ENCODE measurements around the gene ADRM1. TPM values are rescaled to one million over a fixed set of nuclear protein-coding genes. Genes with fewer than 3 reads are reported as not detected.

Gene ADRM1
- total and polyA plus RNA-seq, 2 of the 4 experiments (the other 2 are of a cell fraction) = 103 to 149 TPM

- peaks cover 48% of the 10 kb centered on the region for H3K36me3 ChIP-seq (ENCODE audit: control insufficient read depth, insufficient read depth, low read length)
- no peak overlapping the region for H2AFZ ChIP-seq (replicated peaks; ENCODE audit: low read length, poor library complexity)
- ChIA-PET POLR2A (ENCODE audit: unreplicated experiment) (no interaction called here), CTCF (no interaction called here)
- H2AK9ac ChIP-seq (replicated peaks; ENCODE audit: low read depth, low read length, poor library complexity) = no peak overlapping the region
- ATAC-seq (ENCODE audit: low read depth) (no peak), DNase-seq (no peak)
- H3K9me3 ChIP-seq (ENCODE audit: control insufficient read depth, insufficient read depth, low read length) = no peaks in the 10 kb centered on the region
- no peak overlapping the region for H2BK5ac ChIP-seq (ENCODE audit: low read depth, low read length, poor library complexity, severe bottlenecking)
- no peak overlapping the region for H3K27ac ChIP-seq (ENCODE audit: insufficient read depth, low read length)
- H2BK20ac ChIP-seq (ENCODE audit: low read depth, low read length) = no peak overlapping the region
- no peaks in the 10 kb centered on the region; the same call in none of the 2 replicates for H4K20me1 ChIP-seq (ENCODE audit: insufficient read depth, low read length)
- in situ Hi-C loops (cut with MboI; ENCODE audit: low sequenced_read_pairs) (loop anchor here (25.0 kb wide), 1 partner anchor 320 kb away; no protein-coding TSS in a partner anchor), dilution Hi-C loops (cut with HindIII; ENCODE audit: low sequenced_read_pairs, unreplicated experiment) (loop anchor here (25.0 kb wide), 1 partner anchor 95 kb away; the partner anchor contains the start of gene RPS21), intact Hi-C loops (cut with micrococcal nuclease) (no loop called here)
- no peaks in the 10 kb centered on the region for H3K4me1 ChIP-seq (ENCODE audit: control insufficient read depth, insufficient read depth, low read length)
- H2AK5ac ChIP-seq (ENCODE audit: low read depth, low read length) = no peak overlapping the region
- TF ChIP-seq MXI1 (IDR thresholded peaks at IDR 0.05; ENCODE audit: borderline replicate concordance, low read depth, low read length) = no peak
- TF ChIP-seq ELK1 (IDR thresholded peaks at IDR 0.05; ENCODE audit: borderline replicate concordance, low read depth, low read length) = no peak
- TF ChIP-seq, protein P1, sequence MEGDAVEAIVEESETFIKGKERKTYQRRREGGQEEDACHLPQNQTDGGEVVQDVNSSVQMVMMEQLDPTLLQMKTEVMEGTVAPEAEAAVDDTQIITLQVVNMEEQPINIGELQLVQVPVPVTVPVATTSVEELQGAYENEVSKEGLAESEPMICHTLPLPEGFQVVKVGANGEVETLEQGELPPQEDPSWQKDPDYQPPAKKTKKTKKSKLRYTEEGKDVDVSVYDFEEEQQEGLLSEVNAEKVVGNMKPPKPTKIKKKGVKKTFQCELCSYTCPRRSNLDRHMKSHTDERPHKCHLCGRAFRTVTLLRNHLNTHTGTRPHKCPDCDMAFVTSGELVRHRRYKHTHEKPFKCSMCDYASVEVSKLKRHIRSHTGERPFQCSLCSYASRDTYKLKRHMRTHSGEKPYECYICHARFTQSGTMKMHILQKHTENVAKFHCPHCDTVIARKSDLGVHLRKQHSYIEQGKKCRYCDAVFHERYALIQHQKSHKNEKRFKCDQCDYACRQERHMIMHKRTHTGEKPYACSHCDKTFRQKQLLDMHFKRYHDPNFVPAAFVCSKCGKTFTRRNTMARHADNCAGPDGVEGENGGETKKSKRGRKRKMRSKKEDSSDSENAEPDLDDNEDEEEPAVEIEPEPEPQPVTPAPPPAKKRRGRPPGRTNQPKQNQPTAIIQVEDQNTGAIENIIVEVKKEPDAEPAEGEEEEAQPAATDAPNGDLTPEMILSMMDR (conservative IDR thresholded peaks at IDR 0.05; ENCODE audit: low read depth, low read length) = no peak
- no peak for TF ChIP-seq CHD1 (IDR thresholded peaks at IDR 0.05; ENCODE audit: low read depth, low read length)
- TF ChIP-seq RCOR1 (IDR thresholded peaks at IDR 0.05; ENCODE audit: insufficient replicate concordance, low read length) = no peak
- TF ChIP-seq MAFK (IDR thresholded peaks at IDR 0.05; ENCODE audit: low read depth, low read length) = no peak
- no peak for TF ChIP-seq CEBPB (IDR thresholded peaks at IDR 0.05; ENCODE audit: low read depth, low read length)
- no peak overlapping the region for H3K18ac ChIP-seq (ENCODE audit: low read depth, low read length)
- no peak overlapping the region for H3K4me3 ChIP-seq (ENCODE audit: insufficient read depth, low read depth, low read length)
- H3K9me1 ChIP-seq (ENCODE audit: insufficient read depth, low read length) = no peaks in the 10 kb centered on the region; the same call in 1 of the 2 replicates
- BruUV-seq (replicated peaks) = no TSS peak
- H2BK120ac ChIP-seq (ENCODE audit: low read depth, low read length) = no peak overlapping the region
- no peak overlapping the region for H3K9ac ChIP-seq (ENCODE audit: low read depth, low read length)
- H4K5ac ChIP-seq (ENCODE audit: low read depth, low read length) = no peak overlapping the region
- no peaks in the 10 kb centered on the region; a peak in 1 of 4 replicates for H3K79me1 ChIP-seq (ENCODE audit: low read depth in 1 of 2, low read length in 2 of 2)
- no peak overlapping the region for H4K8ac ChIP-seq (ENCODE audit: low read depth in 2 of 2, low read length in 2 of 2)
- no peak overlapping the region for H4K91ac ChIP-seq (ENCODE audit: insufficient read depth, low read depth, low read length)
- no peak overlapping the region for H2BK15ac ChIP-seq (ENCODE audit: low read depth, low read length)
- no peak overlapping the region for H3K4ac ChIP-seq (ENCODE audit: low read depth, low read length)
- no peak overlapping the region for H3K23ac ChIP-seq (ENCODE audit: low read depth, low read length)
- no peak overlapping the region for H3K14ac ChIP-seq (replicated peaks; ENCODE audit: low read depth, low read length)
- H3K4me2 ChIP-seq (ENCODE audit: low read depth, low read length) = no peak overlapping the region
- no peak overlapping the region for H3K56ac ChIP-seq (ENCODE audit: extremely low read depth, insufficient read depth, low read length)
- H3K27me3 ChIP-seq (ENCODE audit: control insufficient read depth, insufficient read depth, low read length) = no peaks in the 10 kb centered on the region
- 73% methylated on average over 3 of the region's 11 CpGs; no CpG with 5 or more reads in 1 of the 2 experiments for WGBS, 2 experiments (ENCODE audit: extremely low coverage in 2 of 2, insufficient read length in 1 of 2)
These were observed 10.7 kb upstream of the ADRM1 start for GRCh38 chr20:62292108-62292507.
